ENCODE results near the gene NAA80. TPM values are rescaled to one million over a fixed set of nuclear protein-coding genes. Genes with fewer than 3 reads are reported as not detected.

NAA80 gene
- total RNA-seq, 1 donor from 2014 or later = 16.2 TPM

DNA sequence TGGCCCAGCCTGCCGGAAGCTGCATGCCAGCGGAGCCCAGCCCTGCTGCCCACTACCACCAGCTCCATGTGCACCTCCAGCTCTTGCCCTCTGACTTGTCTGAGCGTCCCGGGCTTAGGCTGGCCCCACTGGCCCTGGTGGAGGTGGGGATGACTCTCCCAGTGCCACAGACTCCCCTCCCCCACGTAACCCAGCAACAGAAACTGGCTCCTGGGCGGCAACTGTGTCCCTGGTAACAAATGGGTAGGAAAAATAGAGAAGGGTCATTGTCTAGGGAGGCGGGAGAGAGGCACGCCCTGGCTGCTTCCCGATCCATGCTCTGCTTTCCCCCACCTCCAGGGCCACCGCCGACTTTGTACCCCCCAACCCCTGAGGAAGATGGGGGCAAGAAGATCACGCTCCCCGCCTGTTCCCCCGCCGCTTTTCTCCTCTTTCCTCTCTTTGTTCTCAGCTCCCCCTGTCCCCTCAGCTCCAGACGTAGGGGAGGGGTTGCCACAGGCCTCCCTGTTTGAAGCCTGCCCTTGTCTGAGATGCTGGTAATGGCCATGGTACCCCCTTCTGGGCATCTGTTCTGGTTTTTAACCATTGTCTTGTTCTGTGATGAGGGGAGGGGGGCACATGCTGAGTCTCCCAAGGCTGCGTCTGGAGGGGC is 41.0 kb downstream of the NAA80 start:
- Mint-ChIP-seq H3K4me1 (ENCODE audit: unreplicated experiment) (peaks cover 29% of the 10 kb centered on the region), H3K9me3 (ENCODE audit: unreplicated experiment) (no peaks in the 10 kb centered on the region)
- no peak for TF ChIP-seq CTCF (IDR thresholded peaks at IDR 0.05)

GRCh38 chr3:50256978-50257890 is 42.0 kb downstream of the NAA80 start:
- Mint-ChIP-seq H3K27me3 (ENCODE audit: unreplicated experiment) (no peaks in the 10 kb centered on the region), H3K4me1 (ENCODE audit: unreplicated experiment) (peaks cover 20% of the 10 kb centered on the region), H3K4me3 (ENCODE audit: unreplicated experiment) (no peak overlapping the region), H3K27ac (ENCODE audit: unreplicated experiment) (peak overlapping the region; percentile 34), H3K9me3 (ENCODE audit: unreplicated experiment) (no peaks in the 10 kb centered on the region), H3K36me3 (ENCODE audit: unreplicated experiment) (peaks cover 17% of the 10 kb centered on the region)
- peak; percentile 61 for TF ChIP-seq CTCF (IDR thresholded peaks at IDR 0.05)
- no peak for DNase-seq (ENCODE audit: extremely low spot score, unreplicated experiment)

More for the DNA sequence above, 41.0 kb downstream of the NAA80 start:
- peaks cover 17% of the 10 kb centered on the region for H3K36me3 Mint-ChIP-seq (ENCODE audit: unreplicated experiment)
- H3K27ac Mint-ChIP-seq (ENCODE audit: unreplicated experiment) = peak overlapping the region; percentile 74
- H3K27me3 Mint-ChIP-seq (ENCODE audit: unreplicated experiment) = no peaks in the 10 kb centered on the region
- no peak overlapping the region for H3K4me3 Mint-ChIP-seq (ENCODE audit: unreplicated experiment)
- DNase-seq (ENCODE audit: extremely low spot score, unreplicated experiment) = no peak

DNA sequence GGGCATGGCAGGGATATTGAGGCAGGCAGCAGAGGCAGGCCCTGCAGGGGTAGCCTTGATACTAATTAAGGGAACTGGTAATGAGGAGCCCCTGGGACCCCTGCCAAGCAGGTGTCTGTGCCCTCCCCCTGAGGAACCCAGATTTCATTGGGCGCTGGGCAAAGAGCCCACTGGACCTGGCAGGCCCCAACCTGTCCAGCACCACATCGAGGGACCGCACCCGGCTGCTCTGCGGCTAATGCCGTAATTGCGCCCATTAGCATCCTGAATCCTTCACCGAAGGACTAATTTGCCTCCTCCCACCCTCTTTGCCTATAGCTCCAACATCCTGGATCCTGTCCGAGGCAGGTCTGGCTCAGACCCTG is 44.0 kb downstream of the NAA80 start:
- H3K27ac Mint-ChIP-seq (ENCODE audit: unreplicated experiment) = no peak overlapping the region
- TF ChIP-seq CTCF (IDR thresholded peaks at IDR 0.05) = no peak
- peaks cover 20% of the 10 kb centered on the region for H3K36me3 Mint-ChIP-seq (ENCODE audit: unreplicated experiment)
- peaks cover 16% of the 10 kb centered on the region for H3K4me1 Mint-ChIP-seq (ENCODE audit: unreplicated experiment)
- no peaks in the 10 kb centered on the region for H3K9me3 Mint-ChIP-seq (ENCODE audit: unreplicated experiment)
- no peak for DNase-seq (ENCODE audit: extremely low spot score, unreplicated experiment)
- H3K27me3 Mint-ChIP-seq (ENCODE audit: unreplicated experiment) = no peaks in the 10 kb centered on the region
- H3K4me3 Mint-ChIP-seq (ENCODE audit: unreplicated experiment) = no peak overlapping the region

DNA sequence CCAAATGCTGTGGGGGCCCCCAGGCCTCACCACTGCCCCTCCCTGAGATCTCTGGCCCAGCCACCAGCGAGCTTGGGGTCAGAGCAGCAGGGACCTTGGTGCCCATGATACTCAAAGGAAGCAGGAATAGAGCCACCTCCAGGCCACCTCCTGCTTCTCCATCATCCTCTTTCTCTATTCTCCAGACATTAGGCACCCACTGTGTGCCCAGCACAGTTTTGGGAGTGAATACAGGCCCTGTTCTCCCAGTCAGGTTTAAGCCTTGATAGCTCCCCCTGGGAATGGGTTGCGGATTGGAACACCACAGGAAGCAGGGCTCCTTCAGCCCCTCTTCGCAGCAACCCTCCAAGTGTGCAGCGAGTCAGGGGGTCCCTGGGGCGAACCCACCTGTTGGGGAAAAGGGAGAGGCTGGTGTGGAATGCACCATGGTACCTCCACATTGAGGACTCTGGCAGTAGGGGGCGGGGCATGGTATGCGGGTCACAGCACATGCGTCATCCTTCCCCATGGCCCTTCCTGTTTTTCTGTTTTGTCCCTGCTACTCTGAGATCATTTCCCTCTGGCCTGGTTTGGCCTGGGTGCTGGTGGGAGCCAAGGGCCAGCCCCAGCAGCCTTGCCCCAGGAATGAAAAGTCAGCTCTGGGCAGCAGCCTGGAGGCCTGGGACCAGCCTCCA is 44.5 kb downstream of the NAA80 start:
- TF ChIP-seq CTCF (IDR thresholded peaks at IDR 0.05) = no peak
- peaks cover 20% of the 10 kb centered on the region for H3K36me3 Mint-ChIP-seq (ENCODE audit: unreplicated experiment)
- peaks cover 19% of the 10 kb centered on the region for H3K4me1 Mint-ChIP-seq (ENCODE audit: unreplicated experiment)
- no peak overlapping the region for H3K27ac Mint-ChIP-seq (ENCODE audit: unreplicated experiment)
- H3K9me3 Mint-ChIP-seq (ENCODE audit: unreplicated experiment) = no peaks in the 10 kb centered on the region
- no peaks in the 10 kb centered on the region for H3K27me3 Mint-ChIP-seq (ENCODE audit: unreplicated experiment)
- no peak overlapping the region for H3K4me3 Mint-ChIP-seq (ENCODE audit: unreplicated experiment)
- DNase-seq (ENCODE audit: extremely low spot score, unreplicated experiment) = no peak

- no peaks in the 10 kb centered on the region for H3K9me3 Mint-ChIP-seq (ENCODE audit: unreplicated experiment)
- no peaks in the 10 kb centered on the region for H3K27me3 Mint-ChIP-seq (ENCODE audit: unreplicated experiment)
- no peak for TF ChIP-seq CTCF (IDR thresholded peaks at IDR 0.05)
- peaks cover 6% of the 10 kb centered on the region for H3K36me3 Mint-ChIP-seq (ENCODE audit: unreplicated experiment)
- DNase-seq (ENCODE audit: extremely low spot score, unreplicated experiment) = no peak
- H3K4me1 Mint-ChIP-seq (ENCODE audit: unreplicated experiment) = peaks cover 43% of the 10 kb centered on the region
- peak overlapping the region; percentile 27 for H3K27ac Mint-ChIP-seq (ENCODE audit: unreplicated experiment)
- H3K4me3 Mint-ChIP-seq (ENCODE audit: unreplicated experiment) = no peak overlapping the region
These were observed 48.0 kb downstream of the NAA80 start for GRCh38 chr3:50251220-50251619.
